ENCODE results near the gene SNX33. TPM values are rescaled to one million over a fixed set of nuclear protein-coding genes. Genes with fewer than 3 reads are reported as not detected.
A peak's percentile ranks its signal among the peaks of the same experiment; 100 is the strongest.
"Not testable (repeated sequence)": the region's sequence is repeated elsewhere in the genome, so short reads cannot be mapped to it uniquely, and the experiment has no call there.

The SNX33 gene
- total RNA-seq (2014; rRNA removed; shearing (Covaris generic)), result 13.3 and 14.3 TPM in 2 replicates

GRCh38 chr15:75647370-75648155, at the start of gene SNX33:
Gene SNX33, plus strand, starts transcription at chr15:75647912. Its CDS starts 1,191 bp downstream, at chr15:75649103.
- peaks cover 11% of the 10 kb centered on the region for H3K27me3 ChIP-seq (ENCODE audit: control insufficient read depth, insufficient read depth, low read length)
- H3K4me3 ChIP-seq (ENCODE audit: insufficient read depth, low read depth, low read length), result peak within 1 kb of the TSS; percentile 86
- peaks cover 4% of the 10 kb centered on the region for H3K36me3 ChIP-seq (replicated peaks; ENCODE audit: control insufficient read depth, insufficient read depth, low read length)
- DNase-seq, result peak; percentile 98

- no peak for DNase-seq
- Histone ChIP-seq H3K27me3 (ENCODE audit: control insufficient read depth, insufficient read depth, low read length) (no peaks in the 10 kb centered on the region), H3K36me3 (replicated peaks; ENCODE audit: control insufficient read depth, insufficient read depth, low read length) (peaks cover 11% of the 10 kb centered on the region)
These were observed 49.4 kb upstream of the SNX33 start for GRCh38 chr15:75598361-75598760.

GRCh38 chr15:75599401-75599800, 48.3 kb upstream of the SNX33 start:
- H3K27me3 ChIP-seq (ENCODE audit: control insufficient read depth, insufficient read depth, low read length), result no peaks in the 10 kb centered on the region
- H3K36me3 ChIP-seq (replicated peaks; ENCODE audit: control insufficient read depth, insufficient read depth, low read length), result peaks cover 11% of the 10 kb centered on the region
- DNase-seq, result no peak
- no peak overlapping the region for H3K4me3 ChIP-seq (ENCODE audit: insufficient read depth, low read depth, low read length)

More at GRCh38 chr15:75598361-75598760, 49.4 kb upstream of the SNX33 start:
- H3K4me3 ChIP-seq (ENCODE audit: insufficient read depth, low read depth, low read length), result no peak overlapping the region

GRCh38 chr15:75606026-75606425, 41.7 kb upstream of the SNX33 start:
- no peak overlapping the region for H3K4me3 ChIP-seq (ENCODE audit: insufficient read depth, low read depth, low read length)
- no peaks in the 10 kb centered on the region for H3K27me3 ChIP-seq (ENCODE audit: control insufficient read depth, insufficient read depth, low read length)
- DNase-seq, result no peak
- H3K36me3 ChIP-seq (replicated peaks; ENCODE audit: control insufficient read depth, insufficient read depth, low read length), result peaks cover 16% of the 10 kb centered on the region

GRCh38 chr15:75606711-75607699, 40.7 kb upstream of the SNX33 start:
- H3K36me3 ChIP-seq (replicated peaks; ENCODE audit: control insufficient read depth, insufficient read depth, low read length), result peaks cover 15% of the 10 kb centered on the region
- no peak for DNase-seq
- no peak overlapping the region for H3K4me3 ChIP-seq (ENCODE audit: insufficient read depth, low read depth, low read length)
- no peaks in the 10 kb centered on the region for H3K27me3 ChIP-seq (ENCODE audit: control insufficient read depth, insufficient read depth, low read length)

- no peak overlapping the region for H3K4me3 ChIP-seq (ENCODE audit: insufficient read depth, low read depth, low read length)
- H3K27me3 ChIP-seq (ENCODE audit: control insufficient read depth, insufficient read depth, low read length), result no peaks in the 10 kb centered on the region
- H3K36me3 ChIP-seq (replicated peaks; ENCODE audit: control insufficient read depth, insufficient read depth, low read length), result peaks cover 19% of the 10 kb centered on the region
- DNase-seq, result no peak
These were observed 30.9 kb upstream of the SNX33 start for GRCh38 chr15:75616766-75617165.

- Histone ChIP-seq H3K27me3 (ENCODE audit: control insufficient read depth, insufficient read depth, low read length) (no peaks in the 10 kb centered on the region), H3K4me3 (ENCODE audit: insufficient read depth, low read depth, low read length) (no peak overlapping the region), H3K36me3 (replicated peaks; ENCODE audit: control insufficient read depth, insufficient read depth, low read length) (peaks cover 19% of the 10 kb centered on the region)
- DNase-seq, result no peak
These were observed 27.5 kb upstream of the SNX33 start for GRCh38 chr15:75620058-75620820.

- Histone ChIP-seq H3K36me3 (replicated peaks; ENCODE audit: control insufficient read depth, insufficient read depth, low read length) (peaks cover 17% of the 10 kb centered on the region), H3K4me3 (ENCODE audit: insufficient read depth, low read depth, low read length) (no peak overlapping the region), H3K27me3 (ENCODE audit: control insufficient read depth, insufficient read depth, low read length) (no peaks in the 10 kb centered on the region)
- DNase-seq, result no peak
These were observed 26.8 kb upstream of the SNX33 start for GRCh38 chr15:75620841-75621391.

- no peak overlapping the region for H3K4me3 ChIP-seq (ENCODE audit: insufficient read depth, low read depth, low read length)
- no peak for DNase-seq
- H3K36me3 ChIP-seq (replicated peaks; ENCODE audit: control insufficient read depth, insufficient read depth, low read length), result peaks cover 9% of the 10 kb centered on the region
- no peaks in the 10 kb centered on the region for H3K27me3 ChIP-seq (ENCODE audit: control insufficient read depth, insufficient read depth, low read length)
These were observed 25.2 kb upstream of the SNX33 start for GRCh38 chr15:75622505-75622904.

GRCh38 chr15:75625542-75626347, 22.0 kb upstream of the SNX33 start, which contains the start of gene SNUPN:
Gene SNUPN, minus strand, starts transcription at chr15:75625725. Its CDS starts 4,674 bp downstream, at chr15:75621051.
- Histone ChIP-seq H3K36me3 (replicated peaks; ENCODE audit: control insufficient read depth, insufficient read depth, low read length) (no peaks in the 10 kb centered on the region; the same call in none of the 2 replicates), H3K27me3 (ENCODE audit: control insufficient read depth, insufficient read depth, low read length) (no peaks in the 10 kb centered on the region), H3K4me3 (ENCODE audit: insufficient read depth, low read depth, low read length) (peak within 1 kb of the TSS; percentile 89)
- DNase-seq, result peak; percentile 99

- H3K36me3 ChIP-seq (replicated peaks; ENCODE audit: control insufficient read depth, insufficient read depth, low read length), result no peaks in the 10 kb centered on the region
- no peak for DNase-seq
- H3K4me3 ChIP-seq (ENCODE audit: insufficient read depth, low read depth, low read length), result no peak overlapping the region
- H3K27me3 ChIP-seq (ENCODE audit: control insufficient read depth, insufficient read depth, low read length), result no peaks in the 10 kb centered on the region
These were observed 15.8 kb upstream of the SNX33 start for GRCh38 chr15:75631935-75632334.

GRCh38 chr15:75633922-75634321, 13.8 kb upstream of the SNX33 start:
- DNase-seq; H3K36me3 ChIP-seq (replicated peaks; ENCODE audit: control insufficient read depth, insufficient read depth, low read length); H3K27me3 ChIP-seq (ENCODE audit: control insufficient read depth, insufficient read depth, low read length); H3K4me3 ChIP-seq (ENCODE audit: insufficient read depth, low read depth, low read length): not testable (repeated sequence)

GRCh38 chr15:75636026-75636425, 11.7 kb upstream of the SNX33 start:
- no peak overlapping the region for H3K4me3 ChIP-seq (ENCODE audit: insufficient read depth, low read depth, low read length)
- no peaks in the 10 kb centered on the region for H3K36me3 ChIP-seq (replicated peaks; ENCODE audit: control insufficient read depth, insufficient read depth, low read length)
- DNase-seq, result no peak
- H3K27me3 ChIP-seq (ENCODE audit: control insufficient read depth, insufficient read depth, low read length), result no peaks in the 10 kb centered on the region

Data from H7 (cell line).